Cardiac ventricle fibroblast (primary cell): ENCODE results near the gene PGLYRP4. TPM values are rescaled to one million over a fixed set of nuclear protein-coding genes. Genes with fewer than 3 reads are reported as not detected.

Source experiments
- total RNA-seq: library from RNA; depleted of rRNA; stranded (reverse); fragments of >200 nt; gene quantifications from 2 replicates; pipeline ENCODE4 v1.2.3, GENCODE V29; 2015

The PGLYRP4 gene, protein sequence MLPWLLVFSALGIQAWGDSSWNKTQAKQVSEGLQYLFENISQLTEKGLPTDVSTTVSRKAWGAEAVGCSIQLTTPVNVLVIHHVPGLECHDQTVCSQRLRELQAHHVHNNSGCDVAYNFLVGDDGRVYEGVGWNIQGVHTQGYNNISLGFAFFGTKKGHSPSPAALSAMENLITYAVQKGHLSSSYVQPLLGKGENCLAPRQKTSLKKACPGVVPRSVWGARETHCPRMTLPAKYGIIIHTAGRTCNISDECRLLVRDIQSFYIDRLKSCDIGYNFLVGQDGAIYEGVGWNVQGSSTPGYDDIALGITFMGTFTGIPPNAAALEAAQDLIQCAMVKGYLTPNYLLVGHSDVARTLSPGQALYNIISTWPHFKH
- total RNA-seq = not detected in 2 replicates

DNA sequence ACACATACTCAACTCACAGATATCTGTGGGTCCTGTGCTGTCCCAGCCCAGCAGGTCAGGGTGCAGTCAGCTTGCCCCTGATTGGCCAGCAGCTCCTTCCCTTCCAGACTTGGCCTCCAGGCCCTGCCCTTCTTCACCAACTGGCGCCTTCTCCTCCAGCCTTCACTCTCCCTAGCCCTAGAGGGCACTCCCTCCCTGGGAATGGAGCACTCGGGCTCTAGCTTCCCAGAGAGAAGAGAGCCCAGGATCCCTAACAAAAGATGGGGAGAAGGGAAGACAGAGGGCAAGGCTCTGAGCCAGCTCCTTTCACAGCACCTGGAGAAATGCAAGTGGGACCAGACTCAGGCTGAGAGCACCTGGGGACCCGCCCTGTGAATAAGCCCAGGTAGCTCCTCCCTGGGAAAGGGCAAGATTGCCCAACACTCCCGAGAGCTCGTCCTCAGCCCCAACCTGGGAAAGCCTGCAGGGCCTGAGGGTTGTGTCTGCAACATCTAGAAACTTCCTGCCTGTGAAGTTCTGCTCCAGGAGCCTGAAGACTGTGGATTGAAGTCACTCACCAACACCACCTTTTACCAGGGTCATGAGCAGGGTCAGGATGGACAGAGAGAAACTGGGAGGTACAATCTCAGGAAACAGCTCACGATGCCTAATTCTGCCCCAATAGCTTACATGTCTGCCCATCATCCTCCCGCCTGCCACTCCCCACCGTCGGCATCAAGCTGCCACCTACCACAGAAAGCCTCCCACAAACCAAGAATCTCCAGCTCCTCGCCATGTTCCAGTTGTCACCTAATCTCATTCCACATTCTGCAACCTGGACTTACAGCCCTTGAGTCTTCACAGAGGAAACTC lies at the start of gene PGLYRP4:
TSS of gene PGLYRP4 (minus strand) at position 331 of the 852 bp plus-strand sequence. CDS start 909 bp downstream, outside the sequence.

GRCh38 chr1:153390938-153391710 lies 42.5 kb upstream of the PGLYRP4 start, which contains the start of gene S100A8:
Gene S100A8 (minus strand): TSS chr1:153391073. CDS start chr1:153390535, 538 bp downstream.

GRCh38 chr1:153375511-153375910 lies 26.9 kb upstream of the PGLYRP4 start, which contains the start of gene S100A12:
Gene S100A12 (minus strand): TSS chr1:153375621. CDS start chr1:153374592, 1,029 bp downstream.

DNA sequence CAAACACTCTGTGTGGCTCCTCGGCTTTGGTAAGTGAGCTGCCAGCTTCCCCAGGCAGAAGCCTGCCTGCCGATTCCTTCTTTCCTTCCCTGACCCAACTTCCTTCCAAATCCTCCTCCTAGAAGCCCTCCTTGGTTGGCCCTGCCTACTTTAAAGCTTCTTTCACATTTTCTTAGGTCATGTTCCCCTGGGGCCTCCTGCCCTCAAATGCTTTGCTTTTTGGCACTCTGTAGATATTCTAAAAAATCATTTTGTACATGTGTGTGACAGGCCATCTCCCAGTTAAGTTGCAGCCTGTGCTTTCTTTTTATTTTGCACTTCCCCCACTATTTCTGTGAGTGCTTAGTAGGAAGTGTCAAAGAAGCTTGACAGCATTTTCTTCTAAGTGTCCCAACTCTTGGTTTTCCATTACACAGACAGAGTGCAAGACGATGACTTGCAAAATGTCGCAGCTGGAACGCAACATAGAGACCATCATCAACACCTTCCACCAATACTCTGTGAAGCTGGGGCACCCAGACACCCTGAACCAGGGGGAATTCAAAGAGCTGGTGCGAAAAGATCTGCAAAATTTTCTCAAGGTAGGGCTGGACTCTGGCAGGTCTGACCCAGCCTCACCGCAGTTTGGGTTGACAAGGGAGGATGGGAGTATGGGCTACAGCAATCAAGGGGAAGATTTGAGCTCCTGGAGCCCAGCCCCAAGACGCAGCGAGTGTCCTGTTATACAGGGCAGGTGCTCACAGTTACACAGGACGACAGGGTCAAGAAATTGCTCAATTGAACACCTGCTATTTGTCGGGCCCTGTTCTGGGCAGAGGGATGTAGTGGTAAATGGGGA lies 9.4 kb upstream of the PGLYRP4 start, which contains the start of gene S100A9:
TSS of gene S100A9 (plus strand) at position 2 of the 838 bp plus-strand sequence. CDS start at position 432, 430 bp downstream.

DNA sequence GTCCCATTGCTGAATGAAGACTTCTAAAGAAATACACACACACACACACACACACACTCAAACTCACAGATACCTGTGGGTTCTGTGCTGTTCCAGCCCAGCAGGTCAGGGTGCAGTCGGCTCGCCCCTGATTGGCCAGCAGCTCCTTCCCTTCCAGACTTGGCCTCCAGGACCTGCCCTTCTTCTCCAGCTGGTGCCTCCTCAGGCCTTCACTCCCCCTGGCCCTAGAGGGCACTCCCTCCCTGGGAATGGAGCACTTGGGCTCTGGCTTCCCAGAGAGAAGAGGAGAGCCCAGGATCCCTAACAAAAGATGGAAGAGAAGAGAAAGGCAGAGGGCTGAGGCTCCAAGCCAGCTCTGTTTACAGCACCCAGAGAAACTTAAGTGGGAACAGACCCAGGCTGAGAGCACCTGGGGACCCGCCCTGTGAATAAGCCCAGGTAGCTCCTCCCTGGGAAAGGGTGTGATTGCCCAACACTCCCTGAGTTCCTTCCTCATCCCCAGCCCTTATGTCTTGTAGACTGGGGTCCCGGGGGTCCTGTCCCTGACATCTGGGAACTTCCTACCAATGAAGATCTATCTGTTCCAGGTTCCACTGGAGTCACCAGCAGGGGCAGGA lies 36.0 kb downstream of the PGLYRP4 start, which contains the start of gene PGLYRP3:
TSS of gene PGLYRP3 (minus strand) at position 383 of the 617 bp plus-strand sequence. CDS start 2,287 bp downstream, outside the sequence.

Other genes with a start within 250 kb of the PGLYRP4 start
- gene SPRR2F, start 235.3 kb downstream of the PGLYRP4 start, total RNA-seq = not detected in 2 replicates
- gene SPRR2G, start 198.0 kb downstream of the PGLYRP4 start, total RNA-seq = not detected in 2 replicates
- not detected in 2 replicates for gene LELP1, start 145.4 kb downstream of the PGLYRP4 start, total RNA-seq
- not detected in 2 replicates for gene PRR9, start 131.3 kb downstream of the PGLYRP4 start, total RNA-seq
- gene LORICRIN, start 89.2 kb downstream of the PGLYRP4 start, total RNA-seq = not detected in 2 replicates
- not detected in 2 replicates for gene PGLYRP3, start 35.9 kb downstream of the PGLYRP4 start, total RNA-seq
- gene S100A9, start 9.0 kb upstream of the PGLYRP4 start, total RNA-seq = not detected in 2 replicates
- not detected in 2 replicates for gene S100A12, start 26.8 kb upstream of the PGLYRP4 start, total RNA-seq
- not detected in 2 replicates for gene S100A8, start 42.2 kb upstream of the PGLYRP4 start, total RNA-seq
- not detected in 2 replicates for gene S100A7A, start 67.7 kb upstream of the PGLYRP4 start, total RNA-seq
- not detected in 2 replicates for gene S100A7, start 111.8 kb upstream of the PGLYRP4 start, total RNA-seq
- gene S100A6, start 187.2 kb upstream of the PGLYRP4 start, total RNA-seq = 1,170 and 1,265 TPM in 2 replicates
- not detected in 2 replicates for gene S100A5, start 192.1 kb upstream of the PGLYRP4 start, total RNA-seq
- gene S100A4, start 197.0 kb upstream of the PGLYRP4 start, total RNA-seq = 662 and 686 TPM in 2 replicates
- gene S100A3, start 200.4 kb upstream of the PGLYRP4 start, total RNA-seq = 3.3 and 11.2 TPM in 2 replicates
- 0.24 and 1.9 TPM in 2 replicates for gene S100A2, start 217.0 kb upstream of the PGLYRP4 start, total RNA-seq